IPS-18a (cell line): Measurements from ENCODE around the gene KRTAP10-1.

Experiments
- H3K27ac ChIP-seq: one replicate; pipeline ENCODE4 v1.5.1; 2013; ENCODE audit warnings: low read length
- H3K27me3 ChIP-seq: one replicate; pipeline ENCODE4 v1.6.1; 2013; ENCODE audit warnings: mild to moderate bottlenecking, low read length; ENCODE audit not compliant: control insufficient read depth, insufficient read depth
- H3K36me3 ChIP-seq: one replicate; pipeline ENCODE4 v1.6.1; 2013; ENCODE audit warnings: low read depth, low read length; ENCODE audit not compliant: control insufficient read depth
- H3K4me1 ChIP-seq: one replicate; pipeline ENCODE4 v1.6.1; 2013; ENCODE audit warnings: low read depth, low read length; ENCODE audit not compliant: control insufficient read depth
- H3K4me3 ChIP-seq: one replicate; pipeline ENCODE4 v1.5.1; 2013; ENCODE audit warnings: low read length
- H3K9ac ChIP-seq: one replicate; pipeline ENCODE4 v1.6.1; 2013; ENCODE audit warnings: mild to moderate bottlenecking, low read length, moderate library complexity
- H3K9me3 ChIP-seq: one replicate; pipeline ENCODE4 v1.6.1; 2013; ENCODE audit warnings: low read depth, low read length; ENCODE audit not compliant: control insufficient read depth

KRTAP10-1 gene

DNA sequence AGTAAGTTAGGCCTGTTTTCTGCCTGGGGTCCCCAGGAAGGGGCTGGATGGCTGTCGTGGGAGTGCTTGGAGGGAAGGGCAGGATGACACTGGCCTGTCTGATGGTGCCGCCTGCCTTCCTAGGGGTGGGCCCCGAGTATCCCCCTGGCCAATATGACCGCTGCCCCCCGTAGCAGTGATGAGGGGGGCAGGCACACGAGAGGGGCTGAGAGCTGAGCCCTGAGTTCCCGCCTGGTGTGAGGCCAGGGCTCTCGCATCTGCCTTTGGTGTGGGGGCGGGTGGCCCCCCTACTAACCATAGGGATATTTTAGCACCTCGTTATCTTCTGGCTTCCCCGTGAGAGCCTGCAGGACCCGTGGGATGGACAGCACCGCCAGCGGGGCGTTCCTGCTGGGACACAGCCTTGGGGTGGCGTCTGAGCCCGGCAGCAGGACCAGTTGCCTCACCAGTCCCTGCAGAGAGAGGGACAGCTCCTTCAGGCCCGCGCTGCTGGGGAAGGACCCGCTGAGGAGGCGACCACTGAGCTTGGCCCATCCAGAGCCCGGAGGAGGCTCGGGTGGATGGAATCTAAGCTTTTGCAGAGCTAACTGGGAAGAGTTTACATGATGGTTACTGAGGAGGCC is 10.4 kb downstream of the KRTAP10-1 start:
- Histone ChIP-seq H3K9ac (no peak overlapping the region), H3K27me3 (no peaks in the 10 kb centered on the region), H3K36me3 (no peaks in the 10 kb centered on the region)

GRCh38 chr21:44529011-44529421 is 11.0 kb downstream of the KRTAP10-1 start:
- no peaks in the 10 kb centered on the region for H3K9me3 ChIP-seq
- H3K27me3 ChIP-seq: no peaks in the 10 kb centered on the region
- no peak overlapping the region for H3K27ac ChIP-seq
- H3K4me3 ChIP-seq: no peak overlapping the region
- no peak overlapping the region for H3K9ac ChIP-seq
- no peaks in the 10 kb centered on the region for H3K36me3 ChIP-seq
- no peaks in the 10 kb centered on the region for H3K4me1 ChIP-seq

More for the DNA sequence above, 10.4 kb downstream of the KRTAP10-1 start:
- Histone ChIP-seq H3K4me1 (no peaks in the 10 kb centered on the region), H3K27ac (no peak overlapping the region), H3K4me3 (no peak overlapping the region), H3K9me3 (no peaks in the 10 kb centered on the region)

DNA sequence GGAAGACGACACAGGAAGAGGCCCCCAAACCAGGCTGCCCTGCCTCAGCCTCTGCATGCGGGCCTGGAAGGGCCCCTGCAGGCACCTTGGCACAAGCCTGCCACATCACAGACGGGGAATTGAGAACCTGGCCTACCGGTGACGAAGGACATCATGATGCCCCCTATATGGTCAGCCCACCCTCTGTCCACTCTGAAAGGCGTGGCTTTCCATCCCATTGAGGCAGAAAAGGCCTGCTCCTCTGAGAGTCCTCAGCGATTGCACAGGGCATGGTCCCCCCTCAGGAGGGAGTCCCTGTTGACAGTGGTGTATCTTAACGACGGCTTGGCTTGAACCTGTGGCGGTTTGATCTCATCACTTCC is 11.4 kb downstream of the KRTAP10-1 start:
- Histone ChIP-seq H3K9ac (no peak overlapping the region), H3K36me3 (no peaks in the 10 kb centered on the region), H3K4me1 (no peaks in the 10 kb centered on the region), H3K9me3 (no peaks in the 10 kb centered on the region), H3K27me3 (no peaks in the 10 kb centered on the region), H3K27ac (no peak overlapping the region), H3K4me3 (no peak overlapping the region)

DNA sequence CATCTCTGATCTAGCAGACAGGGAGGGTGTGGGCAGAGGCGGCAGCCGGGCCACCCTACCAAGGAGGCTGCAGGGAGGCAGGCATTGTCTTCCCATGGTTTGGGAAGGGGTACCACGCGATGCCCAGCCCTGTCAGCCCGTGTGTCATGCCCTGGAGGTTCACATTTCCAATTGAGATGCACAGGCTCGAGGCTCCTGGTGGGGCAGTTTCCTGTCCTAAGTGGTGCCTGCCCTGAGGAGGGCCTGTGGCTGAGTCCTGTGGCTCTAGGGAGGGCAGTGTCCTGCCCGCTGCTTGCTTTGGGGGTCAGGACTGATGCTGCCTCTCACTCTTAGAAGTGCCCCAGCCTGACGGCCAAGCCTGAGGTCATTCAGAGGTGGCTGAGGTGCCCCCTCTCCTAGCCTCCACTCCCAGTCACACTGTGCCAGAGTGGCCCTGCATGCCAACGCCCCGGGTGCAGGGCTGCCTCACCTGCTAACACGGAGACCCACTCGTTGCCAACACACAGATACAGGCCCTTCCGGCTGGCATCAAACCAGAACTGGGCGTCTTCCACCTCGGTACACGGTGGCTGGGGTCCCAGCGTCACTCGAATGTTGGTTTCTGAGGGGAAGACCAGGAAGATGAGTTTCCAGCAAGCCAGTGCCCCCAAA is 11.9 kb downstream of the KRTAP10-1 start:
- Histone ChIP-seq H3K9ac (no peak overlapping the region), H3K36me3 (no peaks in the 10 kb centered on the region), H3K27me3 (no peaks in the 10 kb centered on the region), H3K27ac (no peak overlapping the region), H3K4me1 (no peaks in the 10 kb centered on the region), H3K9me3 (no peaks in the 10 kb centered on the region), H3K4me3 (no peak overlapping the region)

- H3K36me3 ChIP-seq: no peaks in the 10 kb centered on the region
- H3K9ac ChIP-seq: no peak overlapping the region
- H3K9me3 ChIP-seq: no peaks in the 10 kb centered on the region
- no peak overlapping the region for H3K4me3 ChIP-seq
- no peaks in the 10 kb centered on the region for H3K4me1 ChIP-seq
- H3K27me3 ChIP-seq: no peaks in the 10 kb centered on the region
- no peak overlapping the region for H3K27ac ChIP-seq
Observed at GRCh38 chr21:44527156-44527982, 12.6 kb downstream of the KRTAP10-1 start.

- Histone ChIP-seq H3K9ac (no peak overlapping the region), H3K4me1 (no peaks in the 10 kb centered on the region), H3K4me3 (no peak overlapping the region), H3K36me3 (no peaks in the 10 kb centered on the region), H3K9me3 (no peaks in the 10 kb centered on the region), H3K27ac (no peak overlapping the region), H3K27me3 (no peaks in the 10 kb centered on the region)
Observed at GRCh38 chr21:44526096-44526997, 13.6 kb downstream of the KRTAP10-1 start.

DNA sequence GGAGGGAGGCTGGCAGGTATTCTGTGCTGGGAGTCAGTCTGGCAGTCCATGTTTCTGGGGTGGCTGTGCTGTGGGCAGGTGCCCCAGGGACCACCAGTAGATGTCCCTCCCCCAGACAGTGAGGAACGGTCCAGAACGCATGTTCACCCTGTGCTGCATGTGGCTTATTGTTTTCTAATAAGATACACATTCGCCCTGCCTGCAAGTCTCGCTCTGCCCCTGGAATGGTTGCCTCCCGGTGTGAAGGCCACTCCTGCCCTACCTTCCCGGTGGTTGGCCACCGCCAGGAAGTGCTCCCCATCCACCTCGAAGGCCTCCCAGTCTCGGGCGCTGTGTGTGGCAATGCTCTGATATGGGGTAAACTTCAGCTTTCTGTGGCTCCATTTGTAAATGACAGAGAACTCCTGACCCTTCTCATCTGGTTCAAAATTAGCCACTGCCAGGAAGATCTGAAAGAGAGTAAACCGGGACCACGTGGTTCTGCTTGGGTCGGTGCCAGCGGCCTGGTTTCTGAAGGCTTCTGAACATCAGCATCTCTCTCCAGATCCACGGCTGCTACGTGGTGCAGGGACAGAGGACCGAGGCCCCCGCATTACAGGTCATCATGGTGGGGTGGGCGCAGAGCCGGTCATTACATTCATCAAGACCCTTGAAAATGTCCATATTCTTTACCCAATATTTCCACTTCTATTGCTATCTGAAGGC is 14.5 kb downstream of the KRTAP10-1 start:
- Histone ChIP-seq H3K9ac (no peak overlapping the region), H3K9me3 (no peaks in the 10 kb centered on the region), H3K36me3 (no peaks in the 10 kb centered on the region), H3K4me3 (no peak overlapping the region), H3K27ac (no peak overlapping the region), H3K27me3 (no peaks in the 10 kb centered on the region), H3K4me1 (no peaks in the 10 kb centered on the region)

DNA sequence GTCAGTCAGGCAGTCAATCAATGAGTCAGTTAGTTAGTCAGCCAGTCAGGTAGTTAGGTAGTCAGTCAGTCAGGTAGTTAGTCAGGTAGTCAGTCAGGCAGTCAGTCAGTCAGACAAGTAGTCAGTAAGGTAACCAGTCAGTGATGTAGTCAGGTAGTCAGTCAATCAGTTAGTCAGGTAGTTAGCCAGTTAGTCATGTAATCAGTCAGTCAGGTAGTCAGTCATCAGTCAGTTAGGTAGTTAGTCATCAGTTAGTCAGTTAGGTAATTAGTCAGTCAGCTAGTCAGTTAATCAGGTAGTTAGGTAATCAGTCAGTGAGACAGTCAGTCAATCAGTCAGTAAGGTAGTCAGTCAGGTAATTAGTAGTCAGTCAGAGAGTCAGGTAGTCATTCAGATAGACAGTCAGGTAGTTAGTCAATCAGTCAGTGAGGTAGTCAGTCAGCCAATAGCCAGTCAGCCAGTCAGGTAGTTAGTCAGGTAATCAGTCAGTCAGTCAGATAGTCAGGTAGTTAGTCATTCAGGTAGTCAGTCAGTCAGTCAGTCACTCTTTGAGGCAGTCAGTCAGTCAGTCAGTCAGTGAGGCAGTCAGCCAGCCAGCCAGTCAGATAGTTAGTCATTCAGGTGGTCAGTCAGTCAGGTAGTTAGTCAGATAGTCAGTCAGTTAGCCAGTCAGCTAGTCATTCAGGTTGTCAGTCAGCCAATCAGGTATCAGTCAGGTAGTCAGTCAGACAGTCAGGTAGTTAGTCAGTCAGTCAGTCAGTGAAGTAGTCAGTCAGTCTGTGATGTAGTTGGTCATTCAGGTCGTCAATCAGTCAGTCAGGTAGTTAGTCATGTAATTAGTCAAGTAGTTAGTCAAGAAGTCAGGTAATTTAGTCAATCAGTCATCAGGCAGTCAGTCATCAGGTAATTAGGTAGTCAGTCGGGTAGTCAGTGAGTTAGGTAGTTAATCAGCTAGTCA is 15.3 kb downstream of the KRTAP10-1 start:
- H3K36me3 ChIP-seq: no peaks in the 10 kb centered on the region
- H3K9ac ChIP-seq: no peak overlapping the region
- H3K4me3 ChIP-seq: no peak overlapping the region
- H3K27me3 ChIP-seq: no peaks in the 10 kb centered on the region
- no peaks in the 10 kb centered on the region for H3K4me1 ChIP-seq
- H3K9me3 ChIP-seq: no peaks in the 10 kb centered on the region
- H3K27ac ChIP-seq: no peak overlapping the region

DNA sequence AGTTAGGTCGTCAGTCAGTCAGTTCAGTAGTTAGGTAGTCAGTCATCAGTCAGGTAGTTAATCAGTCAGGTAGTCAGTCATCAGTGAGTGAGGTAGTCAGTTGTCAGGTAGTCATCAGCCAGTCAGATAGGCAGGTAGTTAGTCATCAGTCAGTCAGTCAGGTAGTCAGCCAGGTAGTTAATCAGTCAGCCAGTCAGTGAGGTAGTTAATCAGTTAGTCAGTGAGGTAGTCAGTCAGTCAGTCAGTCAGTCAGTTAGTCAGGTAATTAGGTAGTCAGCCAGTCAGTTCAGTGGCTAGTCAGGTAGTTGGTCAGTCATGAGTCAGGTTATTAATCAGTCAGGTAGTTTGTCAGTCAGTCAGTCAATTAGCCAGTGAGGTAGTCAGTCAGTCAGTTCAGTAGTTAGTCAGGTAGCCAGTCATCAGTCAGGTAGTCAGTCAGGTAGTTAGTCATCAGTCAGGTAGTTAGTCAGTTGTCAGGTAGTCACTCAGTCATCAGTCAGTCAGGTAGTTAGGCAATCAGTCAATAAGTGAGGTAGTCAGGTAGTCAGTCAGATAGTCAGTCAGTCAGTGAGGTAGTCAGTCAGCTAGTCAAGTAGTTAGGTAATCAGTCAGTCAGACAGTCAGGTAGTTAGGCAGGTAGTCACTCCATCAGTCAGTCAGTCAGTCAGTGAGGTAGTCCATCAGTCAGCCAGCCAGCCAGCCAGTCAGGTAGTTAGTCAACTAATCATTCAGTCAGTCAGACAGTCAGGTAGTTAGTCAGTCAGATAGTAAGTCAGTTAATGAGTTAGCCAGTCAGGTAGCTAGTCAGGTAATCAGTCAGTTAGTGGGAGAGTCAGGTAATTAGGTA is 16.2 kb downstream of the KRTAP10-1 start:
- no peak overlapping the region for H3K4me3 ChIP-seq
- no peaks in the 10 kb centered on the region for H3K36me3 ChIP-seq
- H3K9me3 ChIP-seq: no peaks in the 10 kb centered on the region
- H3K27me3 ChIP-seq: no peaks in the 10 kb centered on the region
- no peaks in the 10 kb centered on the region for H3K4me1 ChIP-seq
- H3K27ac ChIP-seq: no peak overlapping the region
- no peak overlapping the region for H3K9ac ChIP-seq
